HG02678 (cell line): ENCODE results near the gene SUPT3H.
A peak's percentile ranks its signal among the peaks of the same experiment; 100 is the strongest.

Source experiments
- ATAC-seq: cut with Tn5 transposase; IDR thresholded peaks from one replicate; pipeline ENCODE4 v1.9.1; 2021; ENCODE audit warnings: mild to moderate bottlenecking, moderate library complexity; ENCODE audit not compliant: unreplicated experiment

The SUPT3H gene

GRCh38 chr6:45394586-45395095 is 16.9 kb upstream of the SUPT3H start:
- ATAC-seq: no peak

- ATAC-seq: no peak
Measured at GRCh38 chr6:45388328-45388727, 10.6 kb upstream of the SUPT3H start.

GRCh38 chr6:45387236-45387635 is 9.5 kb upstream of the SUPT3H start:
- ATAC-seq: no peak

- ATAC-seq: no peak
Measured at GRCh38 chr6:45386501-45386900, 8.8 kb upstream of the SUPT3H start.

- ATAC-seq: no peak
Measured at GRCh38 chr6:45382391-45382790, 4.7 kb upstream of the SUPT3H start.

GRCh38 chr6:45378334-45378926 is 696 bp upstream of the SUPT3H start:
- ATAC-seq: peak; percentile 27

- ATAC-seq: peak; percentile 2
Measured at GRCh38 chr6:45377043-45377553, 636 bp downstream of the SUPT3H start.

- ATAC-seq: no peak
Measured at GRCh38 chr6:45376310-45377042, 1.3 kb downstream of the SUPT3H start.

GRCh38 chr6:45375449-45375848 is 2.3 kb downstream of the SUPT3H start:
- no peak for ATAC-seq

GRCh38 chr6:45371924-45372573 is 5.7 kb downstream of the SUPT3H start:
- no peak for ATAC-seq

- no peak for ATAC-seq
Measured at GRCh38 chr6:45369870-45370269, 7.9 kb downstream of the SUPT3H start.

- ATAC-seq: no peak
Measured at GRCh38 chr6:45367999-45368398, 9.7 kb downstream of the SUPT3H start.

- no peak for ATAC-seq
Measured at GRCh38 chr6:45366534-45366933, 11.2 kb downstream of the SUPT3H start.

GRCh38 chr6:45365036-45365435 is 12.7 kb downstream of the SUPT3H start:
- no peak for ATAC-seq

GRCh38 chr6:45364466-45364865 is 13.3 kb downstream of the SUPT3H start:
- no peak for ATAC-seq

- no peak for ATAC-seq
Measured at GRCh38 chr6:45353654-45354053, 24.1 kb downstream of the SUPT3H start.

- no peak for ATAC-seq
Measured at GRCh38 chr6:45351667-45352066, 26.1 kb downstream of the SUPT3H start.

- no peak for ATAC-seq
Measured at GRCh38 chr6:45351076-45351475, 26.7 kb downstream of the SUPT3H start.

GRCh38 chr6:45350186-45350710 is 27.5 kb downstream of the SUPT3H start:
- ATAC-seq: no peak

GRCh38 chr6:45344900-45345299 is 32.8 kb downstream of the SUPT3H start:
- no peak for ATAC-seq

GRCh38 chr6:45328523-45328922 is 49.2 kb downstream of the SUPT3H start:
- no peak for ATAC-seq
